ENCODE measurements around the gene DCBLD2.

DCBLD2 gene

DNA sequence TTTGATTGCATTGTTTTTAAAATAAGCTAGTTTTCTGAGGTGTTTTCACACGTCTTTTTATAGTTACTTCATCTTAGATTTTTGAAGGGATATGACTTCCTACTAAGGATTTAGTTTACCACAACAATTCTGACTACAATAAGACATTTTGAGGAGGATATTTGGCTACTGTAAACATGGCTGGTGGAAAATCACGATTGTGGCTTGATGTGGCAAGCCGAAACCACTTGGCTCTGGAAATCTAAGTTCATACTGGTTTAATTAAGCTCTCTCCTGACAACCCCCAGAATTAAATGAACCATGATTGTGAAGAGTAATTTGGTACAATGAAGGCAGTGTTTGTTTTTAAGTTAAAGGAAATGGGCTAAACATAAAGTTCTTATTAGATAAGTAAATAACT, 107.5 kb downstream of the DCBLD2 start:
- no peak for DNase-seq (ENCODE audit: low spot score)

- DNase-seq (ENCODE audit: low spot score) = no peak
Observed at GRCh38 chr3:98791341-98792325, 109.9 kb downstream of the DCBLD2 start.

GRCh38 chr3:98788651-98789050, 112.8 kb downstream of the DCBLD2 start:
- DNase-seq (ENCODE audit: low spot score) = no peak

DNA sequence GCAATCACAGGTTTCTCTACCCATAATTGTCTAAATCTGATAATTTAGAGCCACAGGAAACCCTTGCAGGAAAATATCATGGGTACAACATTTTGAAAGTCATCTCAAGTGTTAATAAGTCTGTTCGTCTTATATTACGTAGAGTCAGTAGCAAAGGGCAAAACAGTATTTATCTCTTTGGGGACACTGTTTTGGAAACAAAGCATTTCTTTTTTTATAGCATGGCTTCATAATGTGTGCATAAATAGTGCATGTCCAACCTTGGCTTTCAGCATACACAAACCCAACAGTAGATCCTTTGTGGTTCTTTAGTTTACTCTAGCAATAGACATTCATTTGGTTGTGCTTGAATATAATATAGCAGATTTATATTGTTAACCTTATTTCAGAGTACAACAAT, 114.3 kb downstream of the DCBLD2 start:
- no peak for DNase-seq (ENCODE audit: low spot score)

GRCh38 chr3:98786364-98787006, 115.0 kb downstream of the DCBLD2 start:
- DNase-seq (ENCODE audit: low spot score) = no peak

- DNase-seq (ENCODE audit: low spot score) = no peak
Observed at GRCh38 chr3:98784666-98785600, 116.6 kb downstream of the DCBLD2 start.

DNA sequence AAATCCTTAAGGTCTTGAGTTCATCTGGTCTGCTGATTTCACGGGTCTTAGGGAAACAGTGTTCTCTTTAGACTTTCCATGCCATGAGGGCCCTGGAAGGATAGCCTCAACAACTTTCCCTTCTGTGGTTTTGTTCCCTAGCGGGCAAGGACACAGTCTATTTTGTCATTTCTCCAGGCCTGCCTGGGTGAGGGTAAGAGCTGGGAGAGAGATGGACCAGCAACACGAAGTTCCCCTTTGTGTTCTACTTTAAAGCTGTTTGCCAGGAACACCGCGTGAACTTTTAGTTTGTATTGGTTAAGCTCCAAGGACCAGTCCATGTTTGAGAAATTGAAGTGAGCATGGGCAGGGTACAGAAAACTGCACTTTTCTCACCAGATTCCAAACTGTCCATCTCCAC, 117.5 kb downstream of the DCBLD2 start:
- DNase-seq (ENCODE audit: low spot score) = no peak

- DNase-seq (ENCODE audit: low spot score) = no peak
Observed at GRCh38 chr3:98782824-98783500, 118.5 kb downstream of the DCBLD2 start.

- no peak for DNase-seq (ENCODE audit: low spot score)
Observed at GRCh38 chr3:98780343-98780742, 121.2 kb downstream of the DCBLD2 start.

- DNase-seq (ENCODE audit: low spot score) = no peak
Observed at GRCh38 chr3:98779541-98780335, 121.8 kb downstream of the DCBLD2 start.

DNA sequence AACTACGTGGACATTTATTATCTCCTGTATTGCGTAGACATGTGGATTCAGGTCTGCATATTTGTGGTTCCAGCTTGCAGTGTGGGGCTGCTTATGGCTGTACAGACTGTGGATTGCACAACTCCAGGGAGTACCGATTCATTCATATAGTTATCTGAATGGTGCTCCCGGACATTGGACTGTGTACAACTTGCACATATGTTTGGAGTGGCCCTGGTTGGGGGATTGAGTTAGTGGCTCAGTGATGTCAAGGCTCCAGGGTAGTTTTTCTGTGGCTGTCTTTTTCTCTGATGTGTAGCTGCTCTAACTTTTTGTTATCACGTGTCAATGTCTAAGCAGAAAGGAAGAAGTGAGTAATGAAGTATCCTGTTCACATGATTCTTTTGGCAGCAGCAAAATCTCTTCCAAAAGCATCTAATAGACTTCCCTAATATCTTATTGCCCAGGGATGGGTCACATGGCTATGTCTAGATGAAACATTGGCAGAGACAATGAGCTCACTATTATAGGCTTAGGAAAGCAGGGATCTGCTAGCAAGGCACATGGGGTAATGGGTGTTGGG, 122.6 kb downstream of the DCBLD2 start:
- DNase-seq (ENCODE audit: low spot score) = no peak

GRCh38 chr3:98778383-98778782, 123.1 kb downstream of the DCBLD2 start:
- no peak for DNase-seq (ENCODE audit: low spot score)

- no peak for DNase-seq (ENCODE audit: low spot score)
Observed at GRCh38 chr3:98777801-98778220, 123.7 kb downstream of the DCBLD2 start.

- DNase-seq (ENCODE audit: low spot score) = no peak
Observed at GRCh38 chr3:98777286-98777685, 124.2 kb downstream of the DCBLD2 start.

- DNase-seq (ENCODE audit: low spot score) = no peak
Observed at GRCh38 chr3:98776140-98776493, 125.4 kb downstream of the DCBLD2 start.

DNA sequence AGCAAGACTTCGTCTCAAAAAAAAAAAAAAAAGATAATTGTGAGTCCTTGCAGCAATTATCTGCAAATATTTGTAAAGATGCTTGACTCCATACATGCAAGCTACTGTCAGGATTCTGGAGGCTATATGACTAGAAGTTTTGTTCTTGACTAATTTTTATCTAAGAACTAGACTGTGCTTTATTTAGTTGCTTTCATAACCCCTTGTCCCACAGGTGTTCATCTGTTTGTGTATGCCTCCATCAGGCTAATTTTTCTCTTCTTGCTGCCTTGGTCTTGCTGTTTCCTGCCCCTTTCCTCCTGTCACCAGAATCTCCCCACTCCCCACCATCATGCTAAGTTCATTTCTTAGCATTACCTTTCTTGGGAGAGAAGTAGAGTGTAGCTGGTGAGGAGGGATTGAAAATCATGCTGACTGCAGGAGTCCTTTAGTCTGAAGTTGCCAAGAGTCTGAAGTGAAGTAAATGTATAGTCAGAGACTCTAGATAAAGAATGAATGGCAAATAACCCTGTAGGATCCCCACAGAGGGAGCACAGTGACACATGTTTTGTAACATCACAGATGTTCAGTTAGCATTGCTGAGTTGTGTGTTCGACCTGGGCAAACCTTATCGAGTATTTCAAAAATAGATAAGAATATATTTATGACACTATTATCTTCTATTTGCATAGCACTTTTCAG, 125.9 kb downstream of the DCBLD2 start:
- DNase-seq (ENCODE audit: low spot score) = no peak

- no peak for DNase-seq (ENCODE audit: low spot score)
Observed at GRCh38 chr3:98772022-98772421, 129.5 kb downstream of the DCBLD2 start.

DNA sequence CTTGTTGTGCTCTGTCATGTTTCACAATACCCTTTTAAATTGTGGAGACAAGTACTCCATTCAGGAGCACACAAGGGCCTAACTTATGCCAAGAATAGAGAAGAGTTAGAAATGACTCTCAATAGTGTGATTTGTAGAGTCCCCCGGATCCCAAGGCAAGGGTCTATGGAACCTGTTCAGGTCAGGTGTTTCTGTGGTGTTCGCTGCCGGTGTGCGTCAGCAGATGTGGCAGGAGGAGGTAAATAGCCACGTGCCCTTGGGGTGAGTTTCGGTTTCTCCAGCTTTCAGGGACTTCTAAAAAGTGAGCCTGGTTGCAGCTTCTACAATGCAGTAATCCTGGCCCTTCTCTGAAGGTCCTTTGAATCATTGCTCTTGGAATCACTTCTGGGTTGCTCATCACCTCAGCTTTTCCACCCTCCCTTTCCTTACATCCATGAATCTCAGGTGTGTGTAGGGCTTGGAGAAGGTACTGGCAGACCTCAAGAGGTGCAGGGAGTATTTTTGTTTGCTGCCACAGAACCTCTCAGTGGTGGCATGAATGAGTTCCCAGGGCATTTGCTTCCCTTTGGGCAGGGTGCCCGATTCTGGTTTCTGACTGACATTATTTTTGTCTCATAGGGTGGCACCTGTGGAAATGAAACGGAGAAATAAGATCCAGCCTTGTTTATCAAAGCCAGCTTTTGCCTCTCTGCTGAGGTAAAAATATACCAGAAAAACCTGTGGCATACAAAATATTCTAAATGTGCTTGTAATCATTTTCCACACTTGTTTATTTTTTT, 131.0 kb downstream of the DCBLD2 start:
- DNase-seq (ENCODE audit: low spot score) = no peak

DNA sequence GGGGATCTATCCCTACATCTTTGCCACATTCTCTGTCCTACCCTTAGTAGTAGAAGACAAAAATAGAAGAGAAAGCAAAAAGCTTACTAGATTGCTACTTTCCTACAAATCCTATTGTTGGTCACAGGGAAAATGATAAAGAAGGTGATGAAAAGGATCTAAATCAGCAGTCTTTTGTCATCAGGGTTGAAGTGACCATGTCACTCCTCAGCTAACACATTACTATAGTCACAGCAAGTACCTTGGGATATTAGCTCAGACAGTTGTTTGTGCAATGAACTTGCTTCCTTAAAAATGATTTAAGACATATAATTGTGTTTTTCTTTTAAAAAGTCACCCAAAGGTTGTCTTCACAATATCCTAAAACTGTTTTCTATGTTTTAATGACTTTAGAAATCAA, 132.0 kb downstream of the DCBLD2 start:
- no peak for DNase-seq (ENCODE audit: low spot score)
